GM18520 (cell line): ENCODE measurements around the gene CNTNAP1.

Experiments
- ATAC-seq: cut with Tn5 transposase; IDR thresholded peaks from one replicate; pipeline ENCODE4 v1.9.1; 2021; ENCODE audit not compliant: unreplicated experiment

Gene CNTNAP1

GRCh38 chr17:42684929-42685556 lies 2.7 kb downstream of the CNTNAP1 start:
- no peak for ATAC-seq

- no peak for ATAC-seq
Observed at GRCh38 chr17:42685831-42686230, 3.5 kb downstream of the CNTNAP1 start.

- ATAC-seq, result no peak
Observed at GRCh38 chr17:42686520-42687128, 4.3 kb downstream of the CNTNAP1 start.

- no peak for ATAC-seq
Observed at GRCh38 chr17:42687707-42688320, 5.5 kb downstream of the CNTNAP1 start.

- ATAC-seq, result no peak
Observed at GRCh38 chr17:42690596-42690995, 8.3 kb downstream of the CNTNAP1 start.

- ATAC-seq, result no peak
Observed at GRCh38 chr17:42691021-42691545, 8.8 kb downstream of the CNTNAP1 start.

- ATAC-seq, result no peak
Observed at GRCh38 chr17:42692489-42692888, 10.2 kb downstream of the CNTNAP1 start.

- no peak for ATAC-seq
Observed at GRCh38 chr17:42694524-42694923, 12.2 kb downstream of the CNTNAP1 start.

GRCh38 chr17:42695500-42695899 lies 13.2 kb downstream of the CNTNAP1 start:
- no peak for ATAC-seq

- ATAC-seq, result no peak
Observed at GRCh38 chr17:42697108-42697811, 14.9 kb downstream of the CNTNAP1 start.

- no peak for ATAC-seq
Observed at GRCh38 chr17:42698736-42699414, 16.5 kb downstream of the CNTNAP1 start.

GRCh38 chr17:42699415-42699740 lies 17.0 kb downstream of the CNTNAP1 start:
- no peak for ATAC-seq

- ATAC-seq, result no peak
Observed at GRCh38 chr17:42700586-42701289, 18.4 kb downstream of the CNTNAP1 start.

GRCh38 chr17:42702446-42702845 lies 20.1 kb downstream of the CNTNAP1 start:
- no peak for ATAC-seq

GRCh38 chr17:42704490-42704836 lies 22.1 kb downstream of the CNTNAP1 start:
- ATAC-seq, result peak; percentile 4

- ATAC-seq, result peak; percentile 51
Observed at GRCh38 chr17:42704837-42705494, 22.6 kb downstream of the CNTNAP1 start.

- no peak for ATAC-seq
Observed at GRCh38 chr17:42706732-42707131, 24.4 kb downstream of the CNTNAP1 start.

- ATAC-seq, result no peak
Observed at GRCh38 chr17:42708588-42708987, 26.3 kb downstream of the CNTNAP1 start.

- no peak for ATAC-seq
Observed at GRCh38 chr17:42709561-42709960, 27.2 kb downstream of the CNTNAP1 start.

GRCh38 chr17:42720996-42721583 lies 38.8 kb downstream of the CNTNAP1 start:
- ATAC-seq, result no peak
